ENCODE measurements around the gene IQSEC1.

Gene IQSEC1

GRCh38 chr3:13028010-13028821, 45.0 kb downstream of the IQSEC1 start:
- DNase-seq (ENCODE audit: low read depth): no peak

- DNase-seq (ENCODE audit: low read depth): no peak
Observed at GRCh38 chr3:13027154-13027553, 46.1 kb downstream of the IQSEC1 start.

GRCh38 chr3:13026534-13026933, 46.7 kb downstream of the IQSEC1 start:
- DNase-seq (ENCODE audit: low read depth): no peak

- DNase-seq (ENCODE audit: low read depth): no peak
Observed at GRCh38 chr3:13025778-13026518, 47.3 kb downstream of the IQSEC1 start.

- DNase-seq (ENCODE audit: low read depth): peak; percentile 43
Observed at GRCh38 chr3:13025090-13025489, 48.1 kb downstream of the IQSEC1 start.

GRCh38 chr3:13024765-13025065, 48.5 kb downstream of the IQSEC1 start:
- no peak for DNase-seq (ENCODE audit: low read depth)

GRCh38 chr3:13023971-13024764, 49.1 kb downstream of the IQSEC1 start:
- no peak for DNase-seq (ENCODE audit: low read depth)

GRCh38 chr3:13023235-13023970, 49.8 kb downstream of the IQSEC1 start:
- DNase-seq (ENCODE audit: low read depth): no peak

GRCh38 chr3:13022348-13023234, 50.6 kb downstream of the IQSEC1 start:
- DNase-seq (ENCODE audit: low read depth): no peak

- DNase-seq (ENCODE audit: low read depth): no peak
Observed at GRCh38 chr3:13021141-13022114, 51.8 kb downstream of the IQSEC1 start.

GRCh38 chr3:13020159-13020750, 53.0 kb downstream of the IQSEC1 start:
- DNase-seq (ENCODE audit: low read depth): no peak

- no peak for DNase-seq (ENCODE audit: low read depth)
Observed at GRCh38 chr3:13019243-13020095, 53.8 kb downstream of the IQSEC1 start.

- DNase-seq (ENCODE audit: low read depth): no peak
Observed at GRCh38 chr3:13018561-13019242, 54.5 kb downstream of the IQSEC1 start.

GRCh38 chr3:13018043-13018451, 55.2 kb downstream of the IQSEC1 start:
- no peak for DNase-seq (ENCODE audit: low read depth)

- no peak for DNase-seq (ENCODE audit: low read depth)
Observed at GRCh38 chr3:13017361-13018042, 55.7 kb downstream of the IQSEC1 start.

GRCh38 chr3:13016721-13017255, 56.4 kb downstream of the IQSEC1 start:
- no peak for DNase-seq (ENCODE audit: low read depth)
